Thyroid gland (tissue), 4 donors: ENCODE data around the gene MIA2. TPM values are rescaled to one million over a fixed set of nuclear protein-coding genes. Genes with fewer than 3 reads are reported as not detected.
"Not testable (repeated sequence)": the region's sequence is repeated elsewhere in the genome, so short reads cannot be mapped to it uniquely, and the experiment has no call there.

ENCODE experiments used
- DNase-seq, 2 donors: peaks; one replicate each; pipeline ENCODE4 v3.0.0-alpha.2; 2019
- H3K27ac ChIP-seq, 3 donors: fragments of 200-600 bp; sonication (generic); 1 replicate in 2 of 3; 2 replicates in 1 of 3; pipeline ENCODE4 v1.5.1; 2016 to 2019; ENCODE audit warnings: mild to moderate bottlenecking in 1 of 3, moderate library complexity in 1 of 3
- H3K27me3 ChIP-seq: fragments of 200-600 bp; sonication (generic); one replicate; pipeline ENCODE4 v1.5.1; 2019
- H3K36me3 ChIP-seq, 2 donors: fragments of 200-600 bp; sonication (generic); one replicate each; pipeline ENCODE4 v1.5.1; 2016 to 2019
- H3K4me1 ChIP-seq, 2 donors: fragments of 200-600 bp; sonication (generic); one replicate each; pipeline ENCODE4 v1.5.1; 2017 to 2019
- H3K4me3 ChIP-seq, 3 donors: fragments of 200-600 bp; sonication (generic); replicated peaks in 1 of 3; 1 replicate in 2 of 3; 2 replicates in 1 of 3; pipeline ENCODE4 v1.5.1; 2016; ENCODE audit warnings: mild to moderate bottlenecking in 1 of 3
- H3K9me3 ChIP-seq: fragments of 200-600 bp; sonication (generic); one replicate; pipeline ENCODE4 v1.5.1; 2017
- POLR2A ChIP-seq, 2 donors: fragments of 450-650 bp; IDR thresholded peaks; one replicate each; pipeline ENCODE4 v1.6.1; 2017; ENCODE audit warnings: antibody characterized with exemption in 2 of 2, mild to moderate bottlenecking in 2 of 2, moderate library complexity in 1 of 2
- WGBS, 2 donors: methylation state at CpG; one replicate each; pipeline ENCODE4 v1.1.5; 2017; 5-methylcytosine and 5-hydroxymethylcytosine counted together
- intact Hi-C: fragments of 100-400 bp; cut with DNase I; formaldehyde crosslinking; loops from one replicate; pipeline ENCODE4 v1.15.1; 2023
- total RNA-seq, 4 donors: library from RNA; depleted of rRNA; stranded (reverse); fragments of >200 nt; gene quantifications; one replicate each; pipeline ENCODE4 v1.2.3, GENCODE V29; 2016
- TF ChIP-seq, protein P1 (sequence below), 6 experiments: fragments of 200-600 bp in 3 of 6; fragments of 450-650 bp in 3 of 6; sonication (generic) in 3 of 6; IDR thresholded peaks; one replicate each; pipeline ENCODE4 v1.5.1; 2016 to 2019; ENCODE audit warnings: antibody characterized with exemption in 6 of 6, mild to moderate bottlenecking in 2 of 6, inconsistent platforms in 1 of 6, moderate library complexity in 1 of 6

Gene MIA2
- total RNA-seq, 4 donors from 2014 or later: 41.6 to 49.1 (median 45.6) TPM

DNA sequence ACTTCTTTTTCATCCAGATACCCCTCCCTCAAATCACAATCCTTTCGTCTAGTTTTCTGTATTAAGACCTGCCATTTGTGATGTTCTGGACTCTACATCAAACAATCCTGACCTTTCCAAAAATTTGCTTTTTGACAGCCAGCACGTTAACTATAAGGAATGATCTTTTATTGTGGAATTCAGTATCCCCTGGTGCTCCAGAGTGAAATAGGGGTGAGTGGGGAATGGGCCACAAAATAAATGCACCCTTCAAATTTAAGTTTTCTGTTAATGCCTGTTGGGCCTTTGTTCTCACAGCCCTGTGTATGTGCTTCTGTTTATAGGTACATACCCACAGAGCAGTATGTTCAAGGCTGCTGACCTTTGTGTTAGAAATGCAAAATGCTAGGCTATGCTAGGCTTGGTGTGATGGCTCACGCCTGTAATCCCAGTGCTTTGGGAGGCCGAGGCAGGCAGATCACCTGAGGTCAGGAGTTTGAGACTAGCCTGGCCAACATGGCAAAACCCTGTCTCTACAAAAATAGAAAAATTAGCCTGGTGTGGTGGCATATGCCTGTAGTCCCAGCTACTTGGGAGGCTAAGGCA, 46.7 kb upstream of the MIA2 start:
- H3K27ac ChIP-seq: no peak overlapping the region
- peaks cover 0 to 16% of the 10 kb centered on the region in 2 donors for H3K36me3 ChIP-seq
- no peaks in the 10 kb centered on the region for H3K27me3 ChIP-seq
- H3K4me1 ChIP-seq: no peaks in the 10 kb centered on the region
- DNase-seq: no peak
- TF ChIP-seq, protein P1, sequence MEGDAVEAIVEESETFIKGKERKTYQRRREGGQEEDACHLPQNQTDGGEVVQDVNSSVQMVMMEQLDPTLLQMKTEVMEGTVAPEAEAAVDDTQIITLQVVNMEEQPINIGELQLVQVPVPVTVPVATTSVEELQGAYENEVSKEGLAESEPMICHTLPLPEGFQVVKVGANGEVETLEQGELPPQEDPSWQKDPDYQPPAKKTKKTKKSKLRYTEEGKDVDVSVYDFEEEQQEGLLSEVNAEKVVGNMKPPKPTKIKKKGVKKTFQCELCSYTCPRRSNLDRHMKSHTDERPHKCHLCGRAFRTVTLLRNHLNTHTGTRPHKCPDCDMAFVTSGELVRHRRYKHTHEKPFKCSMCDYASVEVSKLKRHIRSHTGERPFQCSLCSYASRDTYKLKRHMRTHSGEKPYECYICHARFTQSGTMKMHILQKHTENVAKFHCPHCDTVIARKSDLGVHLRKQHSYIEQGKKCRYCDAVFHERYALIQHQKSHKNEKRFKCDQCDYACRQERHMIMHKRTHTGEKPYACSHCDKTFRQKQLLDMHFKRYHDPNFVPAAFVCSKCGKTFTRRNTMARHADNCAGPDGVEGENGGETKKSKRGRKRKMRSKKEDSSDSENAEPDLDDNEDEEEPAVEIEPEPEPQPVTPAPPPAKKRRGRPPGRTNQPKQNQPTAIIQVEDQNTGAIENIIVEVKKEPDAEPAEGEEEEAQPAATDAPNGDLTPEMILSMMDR (IDR thresholded peaks at IDR 0.05): no peak
- TF ChIP-seq POLR2A (IDR thresholded peaks at IDR 0.05): no peak
- intact Hi-C loops: loop anchor here (10.0 kb wide), 1 partner anchor 68 kb away; no protein-coding TSS in a partner anchor
- no peaks in the 10 kb centered on the region for H3K9me3 ChIP-seq
- no peak overlapping the region for H3K4me3 ChIP-seq
- WGBS, 2 donors: 85 to 93% methylated on average over 4 of the region's 4 CpGs

DNA sequence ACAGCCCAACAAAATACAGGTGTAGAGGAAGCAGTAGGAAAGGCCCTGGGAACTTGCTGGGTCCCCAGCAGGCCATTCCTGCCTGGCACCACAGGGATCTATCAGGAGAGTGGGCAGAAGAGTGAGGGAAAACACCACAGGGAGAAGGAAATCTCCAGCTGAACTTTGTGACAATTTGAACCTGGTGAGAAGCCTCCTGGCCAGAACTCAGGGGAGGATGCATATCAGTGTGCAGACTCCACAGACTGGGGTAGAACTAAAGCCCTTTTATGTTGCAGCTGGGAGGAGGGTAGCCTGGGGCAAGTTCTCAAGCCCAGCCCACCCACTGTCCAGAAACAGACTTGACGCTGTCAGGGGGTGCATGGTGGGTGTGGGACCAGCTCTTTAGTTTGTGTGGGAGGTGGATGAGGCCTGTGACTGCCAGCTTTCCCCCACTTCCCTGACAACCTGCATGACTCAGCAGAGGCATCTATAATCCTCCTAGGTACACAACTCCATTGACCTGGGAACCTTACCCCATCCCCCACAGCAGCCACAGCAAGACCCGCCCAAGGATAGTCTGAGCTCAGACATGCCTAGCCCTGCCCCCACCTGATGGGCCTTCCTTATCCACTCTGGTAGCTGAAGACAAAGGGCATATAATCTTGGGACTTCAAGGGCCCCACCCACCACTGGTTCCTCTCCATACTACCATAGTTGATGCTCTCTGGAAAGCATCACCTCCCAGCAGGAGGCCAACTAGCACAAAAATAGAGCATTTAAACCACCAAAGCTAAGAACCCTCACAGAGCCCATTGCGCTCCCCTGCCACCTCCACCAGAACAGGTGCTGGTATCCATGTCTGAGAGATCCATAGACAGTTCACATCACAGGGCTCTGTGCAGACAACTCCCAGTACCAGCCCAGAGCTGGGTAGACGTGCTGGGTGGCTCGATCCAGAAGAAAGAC, 29.8 kb upstream of the MIA2 start:
- Histone ChIP-seq H3K27ac (no peak overlapping the region), H3K4me1 (no peaks in the 10 kb centered on the region), H3K36me3 (no peaks in the 10 kb centered on the region), H3K9me3 (no peaks in the 10 kb centered on the region), H3K4me3 (no peak overlapping the region), H3K27me3 (no peaks in the 10 kb centered on the region)
- TF ChIP-seq, protein P1 (IDR thresholded peaks at IDR 0.05): no peak
- intact Hi-C loops: no loop called here
- no peak for DNase-seq
- 74 to 84% methylated on average over 5 of the region's 5 CpGs for WGBS, 2 donors

DNA sequence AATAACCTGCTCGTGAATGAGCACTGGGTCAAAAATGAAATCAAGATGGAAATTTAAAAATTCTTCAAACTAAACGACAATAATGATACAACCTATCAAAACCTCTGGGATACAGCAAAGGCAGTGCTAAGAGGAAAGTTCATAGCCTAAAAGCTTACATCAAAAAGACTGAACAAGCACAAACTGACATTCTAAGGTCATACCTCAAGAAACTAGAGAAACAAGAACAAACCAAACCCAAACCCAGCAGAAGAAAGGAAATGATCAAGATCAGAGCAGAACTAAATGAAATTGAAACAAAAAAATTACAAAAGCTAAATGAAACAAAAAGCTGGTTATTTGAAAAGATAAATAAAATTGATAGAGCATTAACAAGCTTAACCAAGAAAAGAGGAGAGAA, 26.3 kb upstream of the MIA2 start:
- H3K27me3 ChIP-seq: not testable (repeated sequence)

DNA sequence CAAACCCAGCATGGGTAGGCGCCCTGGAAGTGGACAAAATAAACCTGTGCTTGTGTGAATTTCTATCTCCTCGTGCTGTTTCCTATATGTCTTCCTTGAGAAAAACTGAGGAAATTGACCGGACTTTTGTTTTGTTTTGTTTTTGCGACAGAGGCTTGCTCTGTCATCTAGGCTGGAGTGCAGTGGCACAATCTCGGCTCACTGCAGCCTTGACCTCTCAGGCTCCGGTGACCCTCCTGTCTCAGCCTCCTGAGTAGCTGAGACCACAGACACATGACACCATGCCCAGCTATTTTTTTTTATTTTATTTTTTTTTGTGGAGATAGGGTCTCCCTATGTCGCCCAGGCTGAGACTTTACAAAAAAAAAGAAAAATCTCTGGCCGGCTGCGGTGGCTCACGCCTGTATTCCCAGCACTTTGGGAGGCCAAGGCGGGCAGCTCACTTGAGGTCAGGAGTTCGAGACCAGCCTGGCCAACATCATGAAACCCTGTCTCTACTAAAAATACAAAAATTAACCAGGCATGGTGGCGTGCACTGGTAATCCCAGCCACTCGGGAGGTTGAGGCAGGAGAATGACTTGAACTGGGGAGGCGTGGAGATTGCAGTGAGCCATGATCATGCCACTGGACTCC, 22.5 kb upstream of the MIA2 start:
- Histone ChIP-seq H3K36me3 (no peaks in the 10 kb centered on the region), H3K4me1 (no peaks in the 10 kb centered on the region), H3K4me3 (no peak overlapping the region), H3K27ac (no peak overlapping the region), H3K27me3 (no peaks in the 10 kb centered on the region), H3K9me3 (no peaks in the 10 kb centered on the region)
- DNase-seq: no peak
- TF ChIP-seq, protein P1 (IDR thresholded peaks at IDR 0.05): no peak
- no peak for TF ChIP-seq POLR2A (IDR thresholded peaks at IDR 0.05)
- 89 to 92% methylated on average over 15 of the region's 15 CpGs for WGBS, 2 donors
- intact Hi-C loops: no loop called here

More for the DNA sequence above, 26.3 kb upstream of the MIA2 start:
- WGBS, 2 donors: 89% methylated on average over 2 of the region's 2 CpGs
- H3K36me3 ChIP-seq, H3K4me1 ChIP-seq, DNase-seq, H3K4me3 ChIP-seq, H3K9me3 ChIP-seq, H3K27ac ChIP-seq, intact Hi-C loops: not testable (repeated sequence)

- DNase-seq: no peak
Observed at GRCh38 chr14:39212034-39212433, 21.7 kb upstream of the MIA2 start.

More at GRCh38 chr14:39212034-39212433, 21.7 kb upstream of the MIA2 start:
- TF ChIP-seq POLR2A (IDR thresholded peaks at IDR 0.05): no peak
- TF ChIP-seq, protein P1 (IDR thresholded peaks at IDR 0.05): no peak
- intact Hi-C loops: no loop called here
- Histone ChIP-seq H3K36me3 (no peaks in the 10 kb centered on the region), H3K4me3 (no peak overlapping the region), H3K27ac (no peak overlapping the region), H3K9me3 (no peaks in the 10 kb centered on the region), H3K4me1 (no peaks in the 10 kb centered on the region), H3K27me3 (no peaks in the 10 kb centered on the region)
- WGBS, 2 donors: 86 to 94% methylated on average over 3 of the region's 3 CpGs
